HepG2 (cell line): ENCODE measurements around the gene ELN. TPM values are rescaled to one million over a fixed set of nuclear protein-coding genes. Genes with fewer than 3 reads are reported as not detected.

Source experiments
- ATAC-seq: fragments of 200-7000 bp; cut with Tn5 transposase; 3 replicates; pipeline ENCODE4 v1.9.1; 2020; ENCODE audit warnings: mild to moderate bottlenecking, moderate library complexity
- BruUV-seq: library from RNA; stranded (reverse); fragments of 400-500 nt; replicated peaks from 2 replicates; lab custom pipeline; 2021; lab: Mats Ljungman, UMichigan
- CTCF ChIA-PET: fragments of 300-600 bp; formaldehyde crosslinking; extraction: SDS; loops from one replicate; lab custom pipeline; 2021; ENCODE audit warnings: low total read pairs, inconsistent platforms, low intra/inter-chr PET ratio; lab: Yijun Ruan, JAX
- POLR2A ChIA-PET: fragments of 350-600 bp; sonication (Branson Sonifier 250); formaldehyde crosslinking; loops from one replicate; lab custom pipeline; 2020; ENCODE audit warnings: antibody characterized with exemption, inconsistent platforms; lab: Yijun Ruan, JAX
- DNase-seq: peaks from one replicate; pipeline ENCODE4 v3.0.0-alpha.2; 2015; ENCODE audit warnings: low spot score
- FAIRE-seq: peaks from 3 replicates; lab custom pipeline; 2011; peaks lifted over from hg19 to GRCh38; lab: Jason Lieb, UNC
- H2AFZ ChIP-seq: one replicate; pipeline ENCODE4 v1.6.1; 2011; ENCODE audit warnings: low read length, inconsistent platforms
- H3K27ac ChIP-seq: fragments of 300-600 bp; 3 replicates; pipeline ENCODE4 v1.8.0; 2011; ENCODE audit warnings: mixed run types, mild to moderate bottlenecking, mixed read lengths, low read length, inconsistent platforms; ENCODE audit not compliant: insufficient read depth; ENCODE audit errors: extremely low read length
- H3K27me3 ChIP-seq, 2 experiments: fragments of 200-600 bp in 1 of 2; 2 replicates in 1 of 2; 3 replicates in 1 of 2; pipeline versions ENCODE4 v1.6.0 to v1.8.0; 2011; ENCODE audit warnings: low read length in 2 of 2, mild to moderate bottlenecking in 2 of 2, moderate library complexity in 2 of 2, inconsistent platforms in 1 of 2; ENCODE audit not compliant: insufficient read depth in 2 of 2, control insufficient read depth in 1 of 2
- H3K36me3 ChIP-seq, 2 experiments: fragments of 200-600 bp in 1 of 2; replicated peaks in 1 of 2; 2 replicates in 1 of 2; 3 replicates in 1 of 2; pipeline versions ENCODE4 v1.5.1 to v1.8.0; 2011; ENCODE audit warnings: low read length in 2 of 2, inconsistent platforms in 1 of 2; ENCODE audit not compliant: insufficient read depth in 2 of 2, control insufficient read depth in 1 of 2
- H3K4me1 ChIP-seq: 2 replicates; pipeline ENCODE4 v1.5.1; 2012; ENCODE audit warnings: low read length, inconsistent platforms; ENCODE audit not compliant: insufficient read depth
- H3K4me2 ChIP-seq: 2 replicates; pipeline ENCODE4 v1.6.0; 2011; ENCODE audit warnings: low read depth, low read length, inconsistent platforms
- H3K4me3 ChIP-seq, 3 experiments: fragments of 200-600 bp in 1 of 3; sonication (generic), shearing (Covaris generic) in 1 of 3; replicated peaks in 1 of 3; 2 replicates each; pipeline ENCODE4 v1.5.1; 2011 to 2016; ENCODE audit warnings: low read length in 3 of 3, inconsistent platforms in 2 of 3, low read depth in 2 of 3, mild to moderate bottlenecking in 2 of 3, control low read depth in 1 of 3, mixed read lengths in 1 of 3; ENCODE audit not compliant: insufficient read depth in 1 of 3
- H3K79me2 ChIP-seq: one replicate; pipeline ENCODE4 v1.6.1; 2011; ENCODE audit warnings: low read length, inconsistent platforms; ENCODE audit not compliant: insufficient read depth
- H3K9ac ChIP-seq: 2 replicates; pipeline ENCODE4 v1.6.0; 2011; ENCODE audit warnings: mild to moderate bottlenecking, low read depth, low read length, inconsistent platforms; ENCODE audit not compliant: insufficient read depth
- H3K9me3 ChIP-seq: 2 replicates; pipeline ENCODE4 v1.5.1; 2012; ENCODE audit warnings: mild to moderate bottlenecking, low read length
- H4K20me1 ChIP-seq: 2 replicates; pipeline ENCODE4 v1.6.0; 2011; ENCODE audit warnings: inconsistent platforms, mild to moderate bottlenecking, low read length, moderate library complexity; ENCODE audit not compliant: insufficient read depth
- AKAP8 ChIP-seq: sonication (generic); formaldehyde crosslinking; IDR thresholded peaks from 2 replicates; pipeline ENCODE4 v1.5.1; 2020; ENCODE audit warnings: mild to moderate bottlenecking, missing genetic modification reagents
- CCAR2 ChIP-seq: fragments of 200-400 bp; formaldehyde crosslinking; optimal IDR thresholded peaks from 2 replicates; pipeline ENCODE3; 2018; ENCODE audit warnings: low read depth, mild to moderate bottlenecking, low read length, moderate library complexity
- DNMT3B ChIP-seq: conservative IDR thresholded peaks from 2 replicates; pipeline ENCODE4 v1.6.1; 2016; ENCODE audit warnings: missing biosample characterization, control low read depth
- GTF2F1 ChIP-seq: fragments of 150-350 bp; IDR thresholded peaks from 2 replicates; pipeline ENCODE4 v1.6.1; 2014; ENCODE audit warnings: low read length
- HIC2 ChIP-seq: sonication (generic); formaldehyde crosslinking; IDR thresholded peaks from 2 replicates; pipeline ENCODE4 v1.9.0; 2022; ENCODE audit warnings: low read depth, missing genetic modification reagents
- HNRNPK ChIP-seq: fragments of 200-400 bp; formaldehyde crosslinking; IDR thresholded peaks from 2 replicates; pipeline ENCODE4 v1.6.1; 2018; ENCODE audit warnings: low read length, low read depth, moderate library complexity, mild to moderate bottlenecking; ENCODE audit not compliant: poor library complexity, severe bottlenecking
- JUNB ChIP-seq: sonication (generic); formaldehyde crosslinking; IDR thresholded peaks from 2 replicates; pipeline ENCODE4 v1.8.0; 2022; ENCODE audit warnings: missing genetic modification reagents, mild to moderate bottlenecking, borderline replicate concordance
- MAF1 ChIP-seq: sonication (generic); formaldehyde crosslinking; IDR thresholded peaks from 2 replicates; pipeline ENCODE4 v1.5.0; 2020; ENCODE audit warnings: missing genetic modification reagents, borderline replicate concordance
- PAWR ChIP-seq: sonication (generic); formaldehyde crosslinking; IDR thresholded peaks from 2 replicates; pipeline ENCODE4 v1.4.0; 2020; ENCODE audit warnings: missing genetic modification reagents, mild to moderate bottlenecking, borderline replicate concordance
- ZNF207 ChIP-seq: fragments of 450-650 bp; IDR thresholded peaks from 2 replicates; pipeline ENCODE4 v1.6.1; 2016; ENCODE audit warnings: antibody characterized with exemption, borderline replicate concordance
- ZNF253 ChIP-seq: sonication (generic); formaldehyde crosslinking; IDR thresholded peaks from 2 replicates; pipeline ENCODE4 v1.8.0; 2022; ENCODE audit warnings: mild to moderate bottlenecking, missing genetic modification reagents, borderline replicate concordance
- ZNF446 ChIP-seq: sonication (generic); formaldehyde crosslinking; IDR thresholded peaks from 2 replicates; pipeline ENCODE4 v1.5.0; 2020; ENCODE audit warnings: mild to moderate bottlenecking, missing genetic modification reagents
- ZNF510 ChIP-seq: sonication (generic); formaldehyde crosslinking; IDR thresholded peaks from 2 replicates; pipeline ENCODE4 v1.4.0; 2020; ENCODE audit warnings: low read depth, mild to moderate bottlenecking, missing genetic modification reagents
- ZNF512 ChIP-seq: sonication (generic); formaldehyde crosslinking; IDR thresholded peaks from 2 replicates; pipeline ENCODE4 v1.4.0; 2020; ENCODE audit warnings: mild to moderate bottlenecking, missing genetic modification reagents
- ZNF605 ChIP-seq: sonication (generic); formaldehyde crosslinking; IDR thresholded peaks from 2 replicates; pipeline ENCODE4 v1.8.0; 2022; ENCODE audit warnings: mild to moderate bottlenecking, missing genetic modification reagents
- WGBS: methylation state at CpG from one replicate; pipeline ENCODE4 v1.1.6; 2017; ENCODE audit warnings: low lambda C conversion rate; 5-methylcytosine and 5-hydroxymethylcytosine counted together
- in situ Hi-C: cut with HindIII; loops from 2 replicates; pipeline ENCODE4 v1.10.0; 2017; ENCODE audit warnings: low pct_unique_long_range_greater_than_20kb; ENCODE audit not compliant: extremely low pct_ligation_motif_present
- intact Hi-C: fragments of 100-400 bp; cut with micrococcal nuclease; formaldehyde crosslinking; loops from one replicate; pipeline ENCODE4 v1.10.0; 2022; ENCODE audit not compliant: unreplicated experiment
- polyA plus RNA-seq, 8 experiments: library from polyadenylated mRNA; depleted of rRNA in 3 of 8; stranded (reverse) in 7 of 8; unstranded in 1 of 8; fragments of >200 nt; fragmentation: Illumina TruSeq in 4 of 8; extraction: Trizol in 4 of 8; gene quantifications; 2 replicates each; pipeline versions ENCODE4 v1.2.1 to v1.2.3, GENCODE V29; 2011 to 2016; ENCODE audit warnings: low read depth in 4 of 8, missing spikeins in 1 of 8, mixed read lengths in 1 of 8; ENCODE audit not compliant: insufficient read depth in 1 of 8
- total RNA-seq, 5 experiments: library from RNA; depleted of rRNA; stranded (reverse); fragments of >200 nt; fragmentation: Illumina TruSeq; extraction: Trizol; gene quantifications; 2 replicates each; pipeline ENCODE4 v1.2.3, GENCODE V29; 2016; ENCODE audit warnings: low read depth in 1 of 5
- TF ChIP-seq, protein P1 (sequence below): sonication (generic); formaldehyde crosslinking; conservative IDR thresholded peaks from 2 replicates; pipeline ENCODE4 v1.4.0; 2020; ENCODE audit warnings: missing genetic modification reagents
- TF ChIP-seq, protein P2 (sequence below): sonication (generic); formaldehyde crosslinking; IDR thresholded peaks from 2 replicates; pipeline ENCODE4 v1.5.1; 2020; ENCODE audit warnings: missing genetic modification reagents, mild to moderate bottlenecking, borderline replicate concordance
- TF ChIP-seq, protein P3 (sequence below): sonication (generic); formaldehyde crosslinking; IDR thresholded peaks from 2 replicates; pipeline ENCODE4 v1.4.0; 2020; ENCODE audit warnings: missing genetic modification reagents

ELN gene
- total and polyA plus RNA-seq, 2 of the 13 experiments (the other 11 are each of a cell fraction or from before 2014, with no cell fraction given), result 0.15 to 0.37 TPM

- no peaks in the 10 kb centered on the region for H3K9me3 ChIP-seq
- 94% methylated on average over 8 of the region's 8 CpGs for WGBS
- ChIA-PET CTCF (no interaction called here), POLR2A (no interaction called here)
- no peaks in the 10 kb centered on the region for H3K27me3 ChIP-seq
- H2AFZ ChIP-seq, result no peak overlapping the region
- DNase-seq, result no peak
- no TSS peak for BruUV-seq
- intact Hi-C loops (no loop called here), in situ Hi-C loops (no loop called here)
- H3K79me2 ChIP-seq, result no peaks in the 10 kb centered on the region
- peaks cover 0 to 20% of the 10 kb centered on the region in 2 experiments; a peak in 2 of 5 replicates for H3K36me3 ChIP-seq
- no peak for FAIRE-seq
- no peaks in the 10 kb centered on the region for H4K20me1 ChIP-seq
- no peak for ATAC-seq
- H3K4me1 ChIP-seq, result no peaks in the 10 kb centered on the region
- H3K4me2 ChIP-seq, result no peak overlapping the region
- no peak overlapping the region for H3K27ac ChIP-seq
- H3K9ac ChIP-seq, result no peak overlapping the region
- H3K4me3 ChIP-seq, result no peak overlapping the region
- TF ChIP-seq ZNF605 (CRISPR knock-in tag) (no peak), MAF1 (no peak), HNRNPK (no peak), ZNF510 (CRISPR knock-in tag) (no peak), JUNB (CRISPR knock-in tag) (no peak), DNMT3B (CRISPR knock-in tag) (no peak), ZNF446 (no peak), HIC2 (no peak), PAWR (no peak), GTF2F1 (no peak), AKAP8 (no peak), CCAR2 (no peak), ZNF253 (no peak), ZNF207 (no peak), ZNF512 (no peak)
- TF ChIP-seq, protein P1, sequence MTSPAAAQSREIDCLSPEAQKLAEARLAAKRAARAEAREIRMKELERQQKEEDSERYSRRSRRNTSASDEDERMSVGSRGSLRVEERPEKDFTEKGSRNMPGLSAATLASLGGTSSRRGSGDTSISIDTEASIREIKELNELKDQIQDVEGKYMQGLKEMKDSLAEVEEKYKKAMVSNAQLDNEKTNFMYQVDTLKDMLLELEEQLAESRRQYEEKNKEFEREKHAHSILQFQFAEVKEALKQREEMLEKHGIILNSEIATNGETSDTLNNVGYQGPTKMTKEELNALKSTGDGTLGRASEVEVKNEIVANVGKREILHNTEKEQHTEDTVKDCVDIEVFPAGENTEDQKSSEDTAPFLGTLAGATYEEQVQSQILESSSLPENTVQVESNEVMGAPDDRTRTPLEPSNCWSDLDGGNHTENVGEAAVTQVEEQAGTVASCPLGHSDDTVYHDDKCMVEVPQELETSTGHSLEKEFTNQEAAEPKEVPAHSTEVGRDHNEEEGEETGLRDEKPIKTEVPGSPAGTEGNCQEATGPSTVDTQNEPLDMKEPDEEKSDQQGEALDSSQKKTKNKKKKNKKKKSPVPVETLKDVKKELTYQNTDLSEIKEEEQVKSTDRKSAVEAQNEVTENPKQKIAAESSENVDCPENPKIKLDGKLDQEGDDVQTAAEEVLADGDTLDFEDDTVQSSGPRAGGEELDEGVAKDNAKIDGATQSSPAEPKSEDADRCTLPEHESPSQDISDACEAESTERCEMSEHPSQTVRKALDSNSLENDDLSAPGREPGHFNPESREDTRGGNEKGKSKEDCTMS, result no peak
- TF ChIP-seq, protein P2, sequence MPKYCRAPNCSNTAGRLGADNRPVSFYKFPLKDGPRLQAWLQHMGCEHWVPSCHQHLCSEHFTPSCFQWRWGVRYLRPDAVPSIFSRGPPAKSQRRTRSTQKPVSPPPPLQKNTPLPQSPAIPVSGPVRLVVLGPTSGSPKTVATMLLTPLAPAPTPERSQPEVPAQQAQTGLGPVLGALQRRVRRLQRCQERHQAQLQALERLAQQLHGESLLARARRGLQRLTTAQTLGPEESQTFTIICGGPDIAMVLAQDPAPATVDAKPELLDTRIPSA (CRISPR knock-in tag), result no peak
- TF ChIP-seq, protein P3, sequence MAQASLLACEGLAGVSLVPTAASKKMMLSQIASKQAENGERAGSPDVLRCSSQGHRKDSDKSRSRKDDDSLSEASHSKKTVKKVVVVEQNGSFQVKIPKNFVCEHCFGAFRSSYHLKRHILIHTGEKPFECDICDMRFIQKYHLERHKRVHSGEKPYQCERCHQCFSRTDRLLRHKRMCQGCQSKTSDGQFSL (CRISPR knock-in tag), result no peak
These were observed 73.2 kb downstream of the ELN start for GRCh38 chr7:74101061-74101681.
